Measurements from ENCODE around the gene CA10.

GRCh38 chr17:51911237-51911636 lies 247.3 kb downstream of the CA10 start:
- no peak for TF ChIP-seq POLR2AphosphoS5 (IDR thresholded peaks at IDR 0.05; ENCODE audit: low read depth, low read length)
- TF ChIP-seq TAF1 (IDR thresholded peaks at IDR 0.05; ENCODE audit: borderline replicate concordance, low read depth, low read length), result no peak
- no peak for TF ChIP-seq POLR2A (IDR thresholded peaks at IDR 0.05; ENCODE audit: low read depth, low read length)
